Pulmonary artery endothelial cell (primary cell): Measurements from ENCODE around the gene SNN. TPM values are rescaled to one million over a fixed set of nuclear protein-coding genes. Genes with fewer than 3 reads are reported as not detected.
A peak's percentile ranks its signal among the peaks of the same experiment; 100 is the strongest.

Experiments used
- DNase-seq: peaks from one replicate; pipeline ENCODE4 v3.0.0-alpha.2; 2011; ENCODE audit warnings: low read depth, low spot score
- total RNA-seq: library from RNA; depleted of rRNA; stranded (reverse); fragments of >200 nt; gene quantifications from 2 replicates; pipeline ENCODE4 v1.2.3, GENCODE V29; 2014

The SNN gene
- total RNA-seq, 1 donor from 2014 or later: 30.1 TPM

DNA sequence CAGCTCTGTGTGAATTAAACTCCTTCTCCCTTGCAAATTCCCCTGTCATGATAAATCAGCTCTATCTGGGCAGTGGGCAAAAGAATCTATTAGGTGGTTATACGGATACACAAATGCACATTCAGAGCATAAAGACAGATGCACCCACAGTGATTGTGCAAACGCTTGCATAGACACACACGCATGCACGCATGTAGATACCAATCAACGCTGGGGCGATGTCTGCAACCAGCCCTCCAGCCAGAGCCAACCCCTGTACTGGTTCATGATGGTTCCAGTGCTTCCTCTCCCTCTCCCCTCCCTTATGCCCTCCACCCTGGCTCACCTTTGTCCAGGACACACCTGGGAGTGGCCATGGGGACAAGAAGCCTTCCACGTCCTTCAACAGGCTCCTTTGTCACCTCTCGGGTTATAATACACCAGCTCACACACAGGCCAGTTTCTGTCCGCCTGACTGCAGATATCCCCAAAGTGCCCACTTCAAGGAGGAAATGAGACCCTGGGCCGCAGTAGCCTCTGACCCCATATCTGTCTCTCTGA lies 33.1 kb upstream of the SNN start:
- DNase-seq: no peak

GRCh38 chr16:11635679-11636171 lies 32.5 kb upstream of the SNN start:
- no peak for DNase-seq

GRCh38 chr16:11636172-11636721 lies 32.0 kb upstream of the SNN start:
- DNase-seq: no peak

DNA sequence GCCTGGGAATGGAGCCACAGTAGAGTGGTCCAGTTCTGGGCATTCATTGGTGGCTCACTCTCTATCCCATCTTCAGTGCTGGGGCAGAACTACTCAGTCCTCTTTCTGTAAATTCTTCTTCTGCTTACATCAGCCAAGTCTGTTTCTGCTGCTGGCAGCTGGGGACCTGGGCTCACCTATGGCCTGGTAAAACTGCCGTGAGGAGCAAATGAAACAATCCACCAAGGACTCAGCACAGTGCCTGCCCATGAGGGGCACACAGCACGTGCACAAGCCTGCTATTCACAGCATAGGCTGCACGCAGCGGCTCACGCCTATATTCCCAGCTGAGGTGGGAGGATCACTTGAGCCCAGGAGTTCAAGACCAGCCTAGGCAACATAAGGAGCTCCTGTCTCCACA lies 30.9 kb upstream of the SNN start:
- no peak for DNase-seq

DNA sequence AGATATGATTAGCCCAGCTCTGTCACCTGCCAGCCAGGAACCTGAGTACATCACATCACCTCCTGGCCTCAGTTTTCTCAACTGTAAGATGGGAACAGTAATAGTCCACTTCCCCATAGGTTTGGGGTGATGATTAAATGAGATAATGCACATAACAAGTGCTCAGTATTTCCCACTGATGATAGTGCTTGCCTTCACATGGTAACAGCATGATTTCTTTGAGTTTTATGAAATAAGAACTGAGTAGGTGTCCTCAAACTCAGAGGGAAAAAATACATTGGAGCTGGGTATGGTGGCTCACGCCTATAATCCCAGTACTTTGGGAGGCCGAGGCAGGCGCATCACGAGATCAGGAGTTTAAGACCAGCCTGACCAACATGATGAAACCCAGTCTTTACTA lies 30.1 kb upstream of the SNN start:
- no peak for DNase-seq

DNA sequence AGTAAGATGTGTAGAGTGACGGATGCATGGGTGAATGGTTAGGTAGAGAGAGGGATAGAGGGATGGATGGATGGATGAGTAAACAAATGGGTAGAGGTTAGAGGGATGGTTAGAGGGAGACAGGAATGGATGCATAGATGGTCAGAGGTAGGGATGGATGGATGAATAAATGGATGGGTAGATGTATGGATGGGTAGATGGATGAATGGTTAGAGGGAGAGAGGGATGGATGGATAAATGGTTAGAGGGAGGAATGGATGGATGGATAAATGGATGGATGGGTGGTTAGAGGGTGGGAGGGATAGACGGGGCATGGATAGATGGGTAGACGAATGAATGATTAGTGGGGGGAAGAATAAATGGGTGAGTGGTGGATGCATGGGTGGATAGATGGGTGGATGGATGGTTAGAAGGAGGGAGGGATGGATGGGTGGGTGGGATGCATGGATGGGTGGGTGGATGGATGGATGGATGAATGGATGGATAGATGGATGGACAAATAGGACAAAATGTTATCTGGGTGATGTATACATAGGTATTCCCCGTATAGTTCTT lies 29.2 kb upstream of the SNN start:
- DNase-seq: no peak

GRCh38 chr16:11639925-11640899 lies 28.0 kb upstream of the SNN start:
- DNase-seq: peak; percentile 15

DNA sequence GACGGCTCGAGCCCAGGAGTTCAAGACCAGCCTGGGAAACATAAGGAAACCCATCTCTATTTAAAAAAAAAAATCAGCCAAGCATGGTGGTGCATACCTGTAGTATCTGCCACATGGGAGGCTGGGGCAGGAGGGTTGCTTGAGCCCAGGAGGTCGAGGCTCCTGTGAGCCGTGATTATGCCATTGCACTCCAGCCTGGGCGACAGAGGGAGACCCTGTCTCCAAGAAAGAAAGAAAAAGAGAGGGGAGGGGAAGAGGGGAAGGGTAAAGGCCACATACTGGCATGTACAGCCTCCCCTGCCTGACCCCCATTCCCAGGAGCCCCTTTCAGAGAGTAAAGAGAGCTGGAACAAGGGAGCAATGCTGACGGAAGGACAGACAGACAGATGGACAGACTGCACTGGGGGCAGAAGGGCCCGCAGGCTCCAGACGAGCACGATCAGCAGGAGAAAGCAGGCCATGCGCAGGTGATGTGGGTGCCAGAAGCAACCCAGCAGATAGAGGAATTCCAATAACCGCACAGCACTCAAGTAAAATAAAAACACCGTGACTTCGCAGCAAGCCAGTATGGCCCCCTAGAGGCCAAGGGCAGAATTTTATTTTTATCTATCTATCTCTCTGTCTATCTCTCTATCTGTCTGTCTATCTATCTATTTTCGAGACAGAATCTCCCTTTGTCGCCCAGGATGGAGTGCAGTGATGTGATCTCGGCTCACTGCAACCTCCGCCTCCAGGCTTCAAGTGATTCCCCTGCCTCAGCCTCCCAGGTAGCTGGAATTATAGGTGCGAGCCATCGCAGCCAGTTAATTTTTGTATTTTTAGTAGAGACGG lies 27.1 kb upstream of the SNN start:
- no peak for DNase-seq

- no peak for DNase-seq
These were observed 25.5 kb upstream of the SNN start for GRCh38 chr16:11642765-11643116.

- no peak for DNase-seq
These were observed 19.0 kb upstream of the SNN start for GRCh38 chr16:11649276-11649675.

DNA sequence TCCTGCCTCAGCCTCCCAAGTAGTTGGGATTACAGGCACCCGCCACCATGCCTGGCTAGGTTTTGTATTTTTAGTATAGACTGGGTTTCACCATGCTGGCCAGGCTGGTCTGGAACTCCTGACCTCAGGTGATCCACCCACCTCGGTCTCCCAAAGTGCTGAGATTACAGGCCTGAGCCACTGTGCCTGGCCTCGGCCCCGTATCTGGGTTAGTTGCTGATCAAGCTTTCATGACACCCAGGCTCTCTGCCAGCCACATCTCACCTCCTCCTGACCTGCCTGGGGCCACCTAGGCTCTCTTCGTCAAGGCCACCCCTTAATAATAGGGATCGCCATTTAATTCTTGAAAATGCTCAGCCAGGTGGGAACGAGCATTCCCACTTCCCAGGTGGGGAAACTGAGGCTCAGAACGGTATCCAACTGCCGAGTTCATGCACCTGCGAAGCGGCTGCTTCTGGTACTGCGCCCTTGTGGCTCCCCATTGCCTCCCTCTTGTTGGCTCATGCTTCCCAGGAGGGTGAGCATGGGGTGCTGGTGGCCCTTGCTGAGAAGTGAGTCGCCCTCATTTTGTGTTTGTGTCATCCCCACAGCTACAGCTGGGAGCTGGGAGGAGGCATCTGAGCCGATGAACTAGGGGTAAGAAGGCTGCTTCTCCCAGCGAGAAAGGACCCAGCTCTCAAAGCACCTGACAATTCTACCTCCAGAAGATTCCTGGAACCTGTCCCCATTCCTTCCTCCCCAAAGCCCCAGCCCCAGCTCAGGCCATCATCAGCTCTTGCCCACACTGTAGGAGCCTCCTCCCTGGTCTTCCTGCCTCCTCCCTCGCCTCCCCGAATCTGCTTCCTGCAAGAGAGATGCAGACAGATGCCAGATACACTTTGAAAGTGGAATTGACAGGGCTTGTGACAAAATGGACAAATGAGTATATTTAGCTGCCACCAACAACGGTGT lies 17.3 kb upstream of the SNN start:
- no peak for DNase-seq

GRCh38 chr16:11651796-11652195 lies 16.5 kb upstream of the SNN start:
- no peak for DNase-seq

- no peak for DNase-seq
These were observed 12.6 kb upstream of the SNN start for GRCh38 chr16:11655655-11656054.

DNA sequence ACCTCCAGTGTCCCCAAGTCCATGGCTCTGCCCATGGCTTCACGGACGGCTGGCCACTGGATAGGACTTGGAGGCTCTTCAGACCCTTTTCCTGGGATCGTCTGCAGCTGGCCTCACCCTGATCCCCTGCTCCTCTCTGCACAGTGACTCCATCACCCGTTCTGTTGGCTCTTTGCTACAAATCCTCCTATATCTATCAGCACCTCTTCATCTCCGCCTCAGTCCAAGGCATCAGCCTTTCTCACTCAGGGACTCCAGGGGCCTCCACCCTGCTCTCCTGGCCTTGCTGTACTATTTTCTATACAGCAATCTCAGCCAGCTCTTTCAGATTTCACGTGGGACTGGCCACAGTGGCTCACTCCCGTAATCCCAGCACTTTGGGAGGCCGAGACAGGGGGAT lies 10.7 kb upstream of the SNN start:
- no peak for DNase-seq

DNA sequence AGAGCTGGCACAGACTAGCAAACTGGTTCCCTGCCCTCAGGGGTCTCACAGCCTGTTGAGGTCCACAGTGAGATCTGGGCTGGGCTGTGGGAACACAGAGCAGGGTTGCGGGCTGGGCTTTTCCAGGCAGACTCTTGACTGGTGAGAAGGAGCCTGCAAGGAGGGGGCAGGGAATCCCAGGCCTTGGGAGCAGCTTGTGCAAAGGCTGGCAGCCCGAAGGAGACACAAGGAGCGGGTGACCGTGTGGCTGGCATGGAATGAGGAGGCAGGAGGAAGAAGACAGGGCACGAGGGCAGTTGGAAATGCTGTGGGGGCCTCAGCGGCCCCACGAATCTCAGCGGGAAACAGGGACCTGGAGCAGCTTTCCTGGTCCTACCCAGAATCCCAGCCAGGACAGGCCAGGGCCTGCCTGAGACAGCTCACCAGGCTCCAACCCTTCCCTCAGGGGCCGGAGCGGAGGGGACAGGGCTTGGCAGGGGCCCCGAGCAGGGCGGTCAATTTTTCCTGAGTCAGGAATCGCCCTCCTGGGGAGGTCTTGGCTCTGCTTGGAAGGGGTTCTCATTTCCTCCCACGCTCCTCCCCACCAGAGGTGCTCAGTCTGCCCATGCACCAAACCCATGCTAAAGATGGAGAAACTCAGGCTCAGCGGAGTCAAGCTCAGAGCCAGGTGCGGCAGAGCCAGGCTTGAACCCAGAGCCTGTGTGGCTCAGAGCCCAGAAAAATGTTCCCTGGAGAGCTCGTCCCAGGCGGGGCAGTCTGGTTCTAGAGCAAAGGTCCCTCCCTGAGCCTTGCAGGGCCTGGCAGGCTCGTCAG lies 9.2 kb upstream of the SNN start:
- DNase-seq: no peak

- no peak for DNase-seq
These were observed 7.7 kb upstream of the SNN start for GRCh38 chr16:11660565-11660964.

DNA sequence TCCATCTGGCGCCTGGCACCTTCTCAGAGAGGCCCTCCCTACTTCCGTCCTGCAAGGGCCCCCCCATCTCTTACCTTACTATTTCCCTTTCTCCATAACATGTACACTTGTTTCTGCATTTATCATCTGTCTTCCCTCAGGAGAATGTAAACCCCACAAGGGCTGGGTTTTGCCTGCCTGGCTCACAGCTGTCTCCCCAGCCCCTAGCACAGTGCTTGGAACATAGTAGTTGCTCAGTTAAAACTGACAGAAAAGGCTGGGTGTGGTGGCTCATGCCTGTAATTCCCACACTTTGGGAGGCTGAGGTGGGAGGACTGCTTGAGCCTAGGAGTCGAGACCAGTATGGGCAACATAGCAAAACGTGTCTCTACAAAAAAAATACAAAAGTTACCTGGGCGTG lies 5.7 kb upstream of the SNN start:
- DNase-seq: no peak

DNA sequence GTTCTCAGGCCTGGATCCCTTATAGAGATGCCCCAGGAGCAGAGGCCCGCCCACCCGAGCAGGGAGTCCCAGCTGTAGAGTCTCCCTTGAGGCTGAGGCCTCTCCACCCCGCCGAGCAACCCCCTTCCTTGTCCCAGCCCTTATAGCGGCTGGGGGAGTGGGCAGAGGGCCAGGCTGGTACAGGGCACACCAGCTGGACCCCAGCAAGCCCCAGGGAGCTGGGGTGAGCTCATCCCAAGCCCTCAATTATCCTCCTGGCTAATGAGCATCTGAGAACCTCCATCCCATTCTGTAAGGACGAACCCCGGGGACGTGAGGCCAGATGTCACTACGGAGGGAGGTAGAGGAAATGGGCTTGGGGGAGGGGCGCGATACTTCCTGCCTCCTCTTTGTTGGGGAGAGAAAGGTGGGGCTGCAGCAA lies 3.2 kb upstream of the SNN start:
- DNase-seq: no peak
